BJ (cell line): ENCODE data around the gene TC2N. TPM values are rescaled to one million over a fixed set of nuclear protein-coding genes. Genes with fewer than 3 reads are reported as not detected.

Experiments used
- CTCF ChIA-PET: fragments of 350-600 bp; formaldehyde crosslinking; extraction: SDS; loops from one replicate; lab custom pipeline; 2021; ENCODE audit warnings: antibody characterized with exemption, inconsistent platforms; lab: Yijun Ruan, JAX
- POLR2A ChIA-PET: fragments of 300-600 bp; sonication (Branson Sonifier 250); formaldehyde crosslinking; extraction: SDS; loops from one replicate; lab custom pipeline; 2021; ENCODE audit warnings: antibody characterized with exemption; lab: Charles Lee
- DNase-seq: peaks from one replicate; pipeline ENCODE4 v3.0.0-alpha.2; 2011; ENCODE audit warnings: low read depth
- H3K27me3 ChIP-seq: 2 replicates; pipeline ENCODE4 v1.6.0; 2011; ENCODE audit warnings: low read length; ENCODE audit not compliant: control insufficient read depth, insufficient read depth
- H3K36me3 ChIP-seq: 2 replicates; pipeline ENCODE4 v1.5.1; 2011; ENCODE audit warnings: low read length; ENCODE audit not compliant: control insufficient read depth, insufficient read depth
- H3K4me3 ChIP-seq: 2 replicates; pipeline ENCODE4 v1.5.1; 2011; ENCODE audit warnings: low read depth, mild to moderate bottlenecking, control low read depth, low read length
- polyA plus RNA-seq: library from polyadenylated mRNA; depleted of rRNA; stranded (reverse); fragments of >200 nt; gene quantifications from 2 replicates; pipeline ENCODE4 v1.2.3, GENCODE V29; 2011
- TF ChIP-seq, protein P1 (sequence below): IDR thresholded peaks from 2 replicates; pipeline ENCODE4 v1.5.1; 2011; ENCODE audit warnings: low read depth, mild to moderate bottlenecking, control low read depth, inconsistent platforms, low read length, moderate library complexity; ENCODE audit not compliant: insufficient read depth

The TC2N gene
- polyA plus RNA-seq, 1 experiment, result 0.05 TPM

DNA sequence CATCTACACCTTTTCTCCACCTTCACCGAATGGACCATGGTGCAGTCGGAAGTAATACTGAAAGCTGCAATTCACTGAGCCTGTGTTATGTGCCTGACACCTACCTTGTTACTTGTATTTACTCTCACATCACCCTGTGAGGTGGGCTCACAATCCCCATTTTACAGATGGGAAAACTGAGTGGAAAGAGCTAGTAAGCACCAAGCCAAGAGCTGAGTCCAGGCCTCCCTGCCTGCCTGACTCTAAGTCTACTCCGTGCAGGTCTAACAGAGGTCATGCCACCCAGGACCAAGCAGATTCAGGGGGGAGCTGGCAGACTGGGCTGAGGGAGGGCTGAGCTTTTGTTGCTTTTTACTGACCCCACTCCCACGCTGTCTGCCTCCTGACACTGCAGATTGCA, 29.1 kb upstream of the TC2N start:
- POLR2A ChIA-PET, result no interaction called here
- Histone ChIP-seq H3K4me3 (no peak overlapping the region), H3K36me3 (peaks cover 5% of the 10 kb centered on the region; the same call in 1 of the 2 replicates), H3K27me3 (no peaks in the 10 kb centered on the region)
- CTCF ChIA-PET, result no interaction called here
- DNase-seq, result no peak
- TF ChIP-seq, protein P1, sequence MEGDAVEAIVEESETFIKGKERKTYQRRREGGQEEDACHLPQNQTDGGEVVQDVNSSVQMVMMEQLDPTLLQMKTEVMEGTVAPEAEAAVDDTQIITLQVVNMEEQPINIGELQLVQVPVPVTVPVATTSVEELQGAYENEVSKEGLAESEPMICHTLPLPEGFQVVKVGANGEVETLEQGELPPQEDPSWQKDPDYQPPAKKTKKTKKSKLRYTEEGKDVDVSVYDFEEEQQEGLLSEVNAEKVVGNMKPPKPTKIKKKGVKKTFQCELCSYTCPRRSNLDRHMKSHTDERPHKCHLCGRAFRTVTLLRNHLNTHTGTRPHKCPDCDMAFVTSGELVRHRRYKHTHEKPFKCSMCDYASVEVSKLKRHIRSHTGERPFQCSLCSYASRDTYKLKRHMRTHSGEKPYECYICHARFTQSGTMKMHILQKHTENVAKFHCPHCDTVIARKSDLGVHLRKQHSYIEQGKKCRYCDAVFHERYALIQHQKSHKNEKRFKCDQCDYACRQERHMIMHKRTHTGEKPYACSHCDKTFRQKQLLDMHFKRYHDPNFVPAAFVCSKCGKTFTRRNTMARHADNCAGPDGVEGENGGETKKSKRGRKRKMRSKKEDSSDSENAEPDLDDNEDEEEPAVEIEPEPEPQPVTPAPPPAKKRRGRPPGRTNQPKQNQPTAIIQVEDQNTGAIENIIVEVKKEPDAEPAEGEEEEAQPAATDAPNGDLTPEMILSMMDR, result no peak

DNA sequence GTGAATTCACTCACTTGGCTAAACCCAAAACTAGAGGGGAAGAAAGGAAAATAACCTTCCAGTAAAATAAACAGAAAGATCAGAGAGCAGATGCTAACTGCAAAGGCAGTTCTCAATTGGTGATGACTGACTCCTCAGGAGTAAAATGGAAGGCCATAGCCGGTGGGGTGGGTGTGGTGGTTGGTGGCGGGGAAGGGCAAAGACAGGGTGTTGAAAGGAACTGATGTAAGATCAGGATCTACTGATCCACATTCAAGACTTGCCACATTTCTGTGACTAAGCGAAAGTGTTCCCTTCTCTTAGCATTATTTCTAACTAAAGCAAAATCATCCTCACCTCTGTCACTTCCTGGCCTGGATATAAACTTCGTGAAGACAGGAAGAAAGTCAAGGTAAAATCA, 26.3 kb upstream of the TC2N start:
- ChIA-PET CTCF (interaction anchor here (0.7 to 1.5 kb wide), 3 partner anchors 11 to 27 kb away, joined by 3 to 7 read pairs (median 3); no protein-coding TSS in a partner anchor), POLR2A (no interaction called here)
- H3K4me3 ChIP-seq, result no peak overlapping the region
- no peaks in the 10 kb centered on the region for H3K27me3 ChIP-seq
- TF ChIP-seq, protein P1, result no peak
- no peak for DNase-seq
- peaks cover 26% of the 10 kb centered on the region for H3K36me3 ChIP-seq

DNA sequence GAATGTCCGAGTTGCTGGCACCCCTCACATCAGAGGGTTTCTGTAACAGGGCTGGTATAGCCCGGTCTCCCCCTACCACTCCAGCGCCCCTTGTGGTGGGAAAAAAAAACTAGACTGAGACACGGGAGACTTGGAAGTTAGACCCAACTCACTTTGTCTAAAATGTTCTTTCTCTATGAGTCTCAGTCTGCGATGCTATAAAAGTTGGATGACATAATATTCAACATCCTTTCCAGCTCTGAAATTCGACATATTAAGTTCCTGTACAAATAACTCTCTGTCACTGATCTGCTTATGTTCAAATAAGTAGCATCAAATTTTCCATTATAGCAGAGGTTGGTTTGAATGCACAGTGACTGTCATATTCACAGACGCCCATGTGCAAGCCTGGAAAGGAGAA, 25.7 kb upstream of the TC2N start:
- TF ChIP-seq, protein P1, result peak; percentile 44
- Histone ChIP-seq H3K27me3 (no peaks in the 10 kb centered on the region), H3K4me3 (no peak overlapping the region), H3K36me3 (peaks cover 26% of the 10 kb centered on the region)
- no peak for DNase-seq
- POLR2A ChIA-PET, result no interaction called here
- CTCF ChIA-PET, result interaction anchor here (0.7 to 2.0 kb wide), 6 partner anchors 10 to 26 kb away, joined by 3 to 7 read pairs (median 4); no protein-coding TSS in a partner anchor

DNA sequence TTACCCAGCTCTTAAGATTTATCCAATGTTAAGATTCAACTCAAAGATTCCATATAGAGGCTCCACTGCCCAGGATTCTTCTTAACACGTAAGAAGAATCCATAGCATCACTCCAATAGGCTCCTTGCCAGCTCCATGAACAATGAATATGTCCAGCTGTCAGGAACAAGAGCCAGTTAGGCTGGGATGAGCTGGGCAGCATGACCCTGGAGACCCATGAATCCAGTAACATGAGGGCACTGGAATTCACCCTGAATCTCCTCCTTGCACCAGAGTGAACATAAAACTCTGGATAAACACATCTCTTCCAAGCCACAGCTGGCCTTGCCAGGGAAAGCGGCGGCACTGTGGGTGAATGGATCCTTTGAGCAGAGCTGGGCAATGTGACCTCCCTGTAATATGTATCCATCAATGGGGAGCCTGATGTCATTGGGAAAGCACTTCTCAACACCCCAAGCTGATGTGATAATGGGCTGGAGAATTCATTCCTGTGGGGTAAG, 24.4 kb upstream of the TC2N start:
- Histone ChIP-seq H3K36me3 (peaks cover 29% of the 10 kb centered on the region), H3K4me3 (no peak overlapping the region), H3K27me3 (no peaks in the 10 kb centered on the region)
- no peak for DNase-seq
- TF ChIP-seq, protein P1, result no peak
- CTCF ChIA-PET, result interaction anchor here (1.4 to 2.0 kb wide), 3 partner anchors 9 to 26 kb away, joined by 4 to 7 read pairs (median 5); no protein-coding TSS in a partner anchor
- POLR2A ChIA-PET, result no interaction called here

DNA sequence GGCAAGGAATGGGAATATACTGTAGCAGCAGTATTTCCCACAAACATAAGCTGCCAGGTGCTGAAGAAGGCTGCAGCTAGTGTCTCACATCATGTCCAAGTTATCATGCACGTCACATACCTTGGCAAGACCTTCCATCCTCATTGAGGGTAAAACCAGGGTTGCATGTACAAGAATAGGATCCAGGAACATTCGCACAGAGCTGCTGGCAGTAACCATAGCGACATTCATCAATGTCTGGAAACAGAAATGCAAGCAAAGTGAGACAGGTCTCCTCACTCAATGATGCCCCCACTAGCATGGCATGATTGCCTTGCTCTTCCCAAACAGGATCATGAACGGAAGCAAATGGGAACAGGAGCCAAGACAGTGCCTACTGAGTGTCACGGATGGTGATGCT, 23.8 kb upstream of the TC2N start:
- H3K4me3 ChIP-seq, result no peak overlapping the region
- TF ChIP-seq, protein P1, result no peak
- CTCF ChIA-PET, result interaction anchor here (2.0 kb wide), 1 partner anchor 8 kb away, joined by 7 read pairs; no protein-coding TSS in a partner anchor
- peaks cover 29% of the 10 kb centered on the region for H3K36me3 ChIP-seq
- DNase-seq, result no peak
- POLR2A ChIA-PET, result no interaction called here
- H3K27me3 ChIP-seq, result no peaks in the 10 kb centered on the region
